22Rv1 (cell line): ENCODE measurements around the gene SERHL2.
"Not testable (repeated sequence)": the region's sequence is repeated elsewhere in the genome, so short reads cannot be mapped to it uniquely, and the experiment has no call there.

Source experiments
- ZFX ChIP-seq: fragments of 450-650 bp; IDR thresholded peaks from 2 replicates; pipeline ENCODE4 v1.6.1; 2017; ENCODE audit warnings: antibody characterized with exemption, borderline replicate concordance
- TF ChIP-seq, protein P1 (sequence below): fragments of 450-650 bp; IDR thresholded peaks from 2 replicates; pipeline ENCODE4 v1.5.1; 2017; ENCODE audit warnings: mild to moderate bottlenecking

DNA sequence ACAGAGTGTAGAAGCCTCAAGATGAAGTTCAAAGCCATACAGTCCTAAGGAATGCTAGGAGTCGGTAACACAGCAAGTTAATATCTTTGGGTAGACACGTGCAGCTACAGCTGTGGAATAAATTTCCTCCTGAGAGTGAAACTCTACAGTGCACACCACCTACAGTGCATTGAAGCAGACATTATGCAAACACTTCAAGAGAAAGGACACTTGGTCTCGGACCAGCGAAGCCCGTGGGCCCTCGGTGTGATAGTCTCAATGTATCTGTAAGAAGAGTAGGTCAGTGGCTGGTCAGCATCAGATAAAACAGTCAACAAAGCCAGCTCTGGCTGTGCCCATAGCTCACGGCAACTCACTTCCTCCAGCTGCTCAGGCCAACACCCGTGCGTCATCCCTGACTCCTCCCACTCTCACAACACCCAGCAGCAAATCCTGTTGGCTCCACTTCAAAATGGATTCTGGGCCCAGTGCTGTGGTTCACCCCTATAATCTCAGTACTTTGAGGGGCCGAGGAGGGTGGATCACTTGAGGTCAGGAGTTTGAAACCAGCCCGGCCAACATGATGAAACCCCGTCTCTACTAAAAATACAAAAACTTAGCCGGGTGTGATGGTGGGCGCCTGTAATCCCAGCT, 16.4 kb upstream of the SERHL2 start:
- TF ChIP-seq, protein P1, sequence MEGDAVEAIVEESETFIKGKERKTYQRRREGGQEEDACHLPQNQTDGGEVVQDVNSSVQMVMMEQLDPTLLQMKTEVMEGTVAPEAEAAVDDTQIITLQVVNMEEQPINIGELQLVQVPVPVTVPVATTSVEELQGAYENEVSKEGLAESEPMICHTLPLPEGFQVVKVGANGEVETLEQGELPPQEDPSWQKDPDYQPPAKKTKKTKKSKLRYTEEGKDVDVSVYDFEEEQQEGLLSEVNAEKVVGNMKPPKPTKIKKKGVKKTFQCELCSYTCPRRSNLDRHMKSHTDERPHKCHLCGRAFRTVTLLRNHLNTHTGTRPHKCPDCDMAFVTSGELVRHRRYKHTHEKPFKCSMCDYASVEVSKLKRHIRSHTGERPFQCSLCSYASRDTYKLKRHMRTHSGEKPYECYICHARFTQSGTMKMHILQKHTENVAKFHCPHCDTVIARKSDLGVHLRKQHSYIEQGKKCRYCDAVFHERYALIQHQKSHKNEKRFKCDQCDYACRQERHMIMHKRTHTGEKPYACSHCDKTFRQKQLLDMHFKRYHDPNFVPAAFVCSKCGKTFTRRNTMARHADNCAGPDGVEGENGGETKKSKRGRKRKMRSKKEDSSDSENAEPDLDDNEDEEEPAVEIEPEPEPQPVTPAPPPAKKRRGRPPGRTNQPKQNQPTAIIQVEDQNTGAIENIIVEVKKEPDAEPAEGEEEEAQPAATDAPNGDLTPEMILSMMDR, result not testable (repeated sequence)
- not testable (repeated sequence) for TF ChIP-seq ZFX
